ENCODE measurements around the gene SOX10. TPM values are rescaled to one million over a fixed set of nuclear protein-coding genes. Genes with fewer than 3 reads are reported as not detected.

The SOX10 gene
- total and polyA plus RNA-seq, 2 of the 4 experiments (the other 2 are of a cell fraction), result not detected

- peak overlapping the region; percentile 90 for H4K91ac ChIP-seq (ENCODE audit: insufficient read depth, low read depth, low read length)
- peaks cover 23% of the 10 kb centered on the region for H3K4me1 ChIP-seq (ENCODE audit: control insufficient read depth, insufficient read depth, low read length)
- intact Hi-C loops (cut with micrococcal nuclease), result no loop called here
- POLR2A ChIA-PET (ENCODE audit: unreplicated experiment), result no interaction called here
- H3K4me2 ChIP-seq (ENCODE audit: low read depth, low read length), result no peak overlapping the region; the same call in 1 of the 2 replicates
- H4K8ac ChIP-seq (ENCODE audit: low read depth in 2 of 2, low read length in 2 of 2), result peak overlapping the region; percentile 86 to 88
- H2BK15ac ChIP-seq (ENCODE audit: low read depth, low read length), result peak overlapping the region; percentile 58; the same call in 1 of the 3 replicates
- H2AK9ac ChIP-seq (replicated peaks; ENCODE audit: low read depth, low read length, poor library complexity), result peak overlapping the region; percentile 63
- 0 out of 2 replicates have a peak overlapping the region, but pooled peaks have one; percentile 19 for H3K9ac ChIP-seq (ENCODE audit: low read depth, low read length)
- H4K5ac ChIP-seq (ENCODE audit: low read depth, low read length), result peak overlapping the region; percentile 85
- 0 out of 2 replicates have a peak overlapping the region, but pooled peaks have one; percentile 20 for H3K23ac ChIP-seq (ENCODE audit: low read depth, low read length)
- H3K9me1 ChIP-seq (ENCODE audit: insufficient read depth, low read length), result peaks cover 6% of the 10 kb centered on the region
- peak overlapping the region; percentile 88 for H2AFZ ChIP-seq (replicated peaks; ENCODE audit: low read length, poor library complexity)
- H2BK5ac ChIP-seq (ENCODE audit: low read depth, low read length, poor library complexity, severe bottlenecking), result peak overlapping the region; percentile 68
- peak overlapping the region; percentile 81; the same call in 1 of the 2 replicates for H2BK20ac ChIP-seq (ENCODE audit: low read depth, low read length)
- 0 out of 2 replicates have a peak, but pooled peaks cover 2% of the 10 kb centered on the region for H3K27me3 ChIP-seq (ENCODE audit: control insufficient read depth, insufficient read depth, low read length)
- dilution Hi-C loops (cut with HindIII; ENCODE audit: low sequenced_read_pairs, unreplicated experiment), result no loop called here
- peak overlapping the region; percentile 77 for H2BK120ac ChIP-seq (ENCODE audit: low read depth, low read length)
- no peak overlapping the region for H3K4me3 ChIP-seq (ENCODE audit: insufficient read depth, low read depth, low read length)
- H3K36me3 ChIP-seq (ENCODE audit: control insufficient read depth, insufficient read depth, low read length), result no peaks in the 10 kb centered on the region
- H3K14ac ChIP-seq (replicated peaks; ENCODE audit: low read depth, low read length), result peak overlapping the region; percentile 80
- peak overlapping the region; percentile 56 for H3K27ac ChIP-seq (ENCODE audit: insufficient read depth, low read length)
- no peaks in the 10 kb centered on the region for H4K20me1 ChIP-seq (ENCODE audit: insufficient read depth, low read length)
- H3K18ac ChIP-seq (ENCODE audit: low read depth, low read length), result peak overlapping the region; percentile 63
- no peaks in the 10 kb centered on the region for H3K9me3 ChIP-seq (ENCODE audit: control insufficient read depth, insufficient read depth, low read length)
- BruUV-seq (replicated peaks), result no TSS peak
- WGBS, 2 experiments (ENCODE audit: extremely low coverage in 2 of 2, insufficient read length in 1 of 2), result 79% methylated on average over 6 of the region's 27 CpGs; no CpG with 5 or more reads in 1 of the 2 experiments
- peak overlapping the region; percentile 93 for H3K4ac ChIP-seq (ENCODE audit: low read depth, low read length)
- no peak for DNase-seq
- H3K56ac ChIP-seq (ENCODE audit: extremely low read depth, insufficient read depth, low read length), result no peak overlapping the region; the same call in 1 of the 2 replicates
- in situ Hi-C loops (cut with MboI; ENCODE audit: low sequenced_read_pairs), result no loop called here
- H2AK5ac ChIP-seq (ENCODE audit: low read depth, low read length), result peak overlapping the region; percentile 98
- no peak; the same call in 1 of the 2 replicates for ATAC-seq (ENCODE audit: low read depth)
- CTCF ChIA-PET, result interaction anchor here (1.8 kb wide), 1 partner anchor 18 kb away, joined by 4 read pairs; no protein-coding TSS in a partner anchor
- H3K79me1 ChIP-seq (ENCODE audit: low read depth in 1 of 2, low read length in 2 of 2), result no peaks in the 10 kb centered on the region; a peak in 1 of 4 replicates
- no peak for TF ChIP-seq RFX5 (IDR thresholded peaks at IDR 0.05; ENCODE audit: low read depth, low read length)
- no peak for TF ChIP-seq RCOR1 (IDR thresholded peaks at IDR 0.05; ENCODE audit: insufficient replicate concordance, low read length)
- TF ChIP-seq CEBPB (IDR thresholded peaks at IDR 0.05; ENCODE audit: low read depth, low read length), result no peak
- no peak for TF ChIP-seq ELK1 (IDR thresholded peaks at IDR 0.05; ENCODE audit: borderline replicate concordance, low read depth, low read length)
- TF ChIP-seq MAZ (IDR thresholded peaks at IDR 0.05; ENCODE audit: borderline replicate concordance, low read depth, low read length), result no peak
- no peak for TF ChIP-seq USF2 (IDR thresholded peaks at IDR 0.05; ENCODE audit: low read depth, low read length)
- TF ChIP-seq FOS (IDR thresholded peaks at IDR 0.05; ENCODE audit: low read depth, low read length), result no peak
- no peak for TF ChIP-seq CTCF (conservative IDR thresholded peaks at IDR 0.05; ENCODE audit: low read depth, low read length)
- no peak for TF ChIP-seq SMC3 (IDR thresholded peaks at IDR 0.05; ENCODE audit: low read depth, low read length)
- TF ChIP-seq RAD21 (IDR thresholded peaks at IDR 0.05; ENCODE audit: low read length), result no peak
- no peak for TF ChIP-seq MAFK (IDR thresholded peaks at IDR 0.05; ENCODE audit: low read depth, low read length)
- TF ChIP-seq BHLHE40 (IDR thresholded peaks at IDR 0.05; ENCODE audit: low read depth, low read length), result no peak
- TF ChIP-seq POLR2A (IDR thresholded peaks at IDR 0.05; ENCODE audit: low read depth, low read length), result no peak
- no peak for TF ChIP-seq MXI1 (IDR thresholded peaks at IDR 0.05; ENCODE audit: borderline replicate concordance, low read depth, low read length)
Observed at GRCh38 chr22:38033522-38034277, 49.3 kb upstream of the SOX10 start.
